ENCODE measurements around the gene MRC1. TPM values are rescaled to one million over a fixed set of nuclear protein-coding genes. Genes with fewer than 3 reads are reported as not detected.
A peak's percentile ranks its signal among the peaks of the same experiment; 100 is the strongest.

Gene MRC1
- total and polyA plus RNA-seq, 2 of the 8 experiments (the other 6 are each of a cell fraction or from before 2014, with no cell fraction given) = 0.03 to 0.06 TPM

DNA sequence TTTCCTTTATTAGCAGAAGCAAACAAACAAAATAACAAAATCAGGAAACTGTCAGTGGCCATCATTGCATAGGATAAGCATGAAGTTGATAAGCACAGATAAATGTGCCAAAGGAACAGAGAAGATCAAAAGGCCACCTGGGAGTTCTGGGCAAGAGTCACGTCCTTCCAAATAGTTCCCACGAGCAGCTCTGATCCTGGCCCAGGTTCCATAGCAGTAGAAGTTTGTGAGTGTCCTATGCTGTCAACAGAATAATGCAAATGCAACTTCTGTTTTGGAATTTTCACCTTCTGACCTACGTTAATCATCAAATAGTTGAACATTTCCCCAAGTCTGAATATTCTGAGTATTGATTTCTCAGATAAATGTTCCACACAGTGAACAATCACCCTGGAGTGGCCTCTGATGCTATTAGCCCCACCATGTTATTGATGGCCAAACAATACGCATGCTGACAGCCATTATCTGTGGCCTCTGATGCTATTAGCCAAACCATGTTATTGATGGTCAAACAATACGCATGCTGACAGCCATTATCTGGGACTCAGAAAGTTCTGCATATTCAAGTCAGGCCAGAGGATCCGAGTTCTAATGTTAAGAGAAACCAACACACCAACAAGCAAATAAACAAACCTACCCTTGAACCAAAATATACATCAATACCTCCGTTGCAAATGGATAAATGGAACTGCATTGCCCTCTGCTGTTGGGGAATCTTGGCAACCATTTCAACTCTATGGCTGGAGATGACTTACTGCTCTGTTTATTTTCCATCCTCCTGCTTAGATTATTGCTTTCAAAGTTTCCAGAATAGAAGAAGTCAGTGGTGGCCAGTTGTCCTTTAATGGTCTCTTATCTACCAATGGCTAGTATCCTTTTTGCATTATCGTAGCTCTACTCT lies 63.3 kb downstream of the MRC1 start (continued):
- no peak for TF ChIP-seq BCL11A (IDR thresholded peaks at IDR 0.05; ENCODE audit: low read depth in 2 of 2, low read length in 2 of 2)
- TF ChIP-seq TAF1 (IDR thresholded peaks at IDR 0.05; ENCODE audit: low read depth, low read length) = no peak
- TF ChIP-seq FOSL1 (IDR thresholded peaks at IDR 0.05; ENCODE audit: insufficient read depth, low read depth, low read length) = no peak
- TF ChIP-seq SIN3A (conservative IDR thresholded peaks at IDR 0.05 in 1 of 2, IDR thresholded peaks at IDR 0.05 in 1 of 2; ENCODE audit: low read depth in 1 of 2, low read length in 2 of 2) = no peak
- TF ChIP-seq POLR2A (IDR thresholded peaks at IDR 0.05; ENCODE audit: control extremely low read depth in 1 of 2, low read depth in 2 of 2, low read length in 2 of 2) = no peak
- peak; percentile 76 to 80 for TF ChIP-seq RAD21 (IDR thresholded peaks at IDR 0.05 in 1 of 2, conservative IDR thresholded peaks at IDR 0.05 in 1 of 2; ENCODE audit: low read depth in 2 of 2, low read length in 2 of 2)
- no peak for TF ChIP-seq HDAC6 (IDR thresholded peaks at IDR 0.05; ENCODE audit: low read depth, low read length)
- TF ChIP-seq YY1 (IDR thresholded peaks at IDR 0.05; ENCODE audit: low read depth, low read length) = peak; percentile 12; the same call in 1 of the 2 replicates
